ENCODE data around the gene MYO5B. TPM values are rescaled to one million over a fixed set of nuclear protein-coding genes. Genes with fewer than 3 reads are reported as not detected.

MYO5B gene
- total and polyA plus RNA-seq, 2 of the 4 experiments (the other 2 are of a cell fraction): 0.24 to 0.54 TPM

DNA sequence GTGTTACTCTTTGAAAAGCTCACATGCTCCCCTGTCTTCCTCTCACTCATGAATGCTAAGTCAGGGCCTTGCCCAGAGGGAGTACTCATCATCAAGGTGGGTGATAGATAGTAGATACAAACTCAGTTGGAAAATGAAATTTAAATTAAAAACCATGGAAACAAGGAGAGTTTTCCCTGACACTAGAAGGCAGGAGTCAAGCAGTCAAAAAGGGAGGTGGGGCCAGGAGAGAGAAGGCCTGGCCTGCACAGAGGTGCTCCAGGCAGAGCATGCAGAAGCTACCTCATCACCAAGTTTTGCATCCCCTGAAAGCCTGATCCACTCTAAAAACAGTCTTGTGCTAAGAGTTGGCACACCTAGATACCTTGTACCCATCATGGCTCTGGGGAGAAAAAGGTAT, 143.7 kb downstream of the MYO5B start:
- Histone ChIP-seq H3K4me1 (ENCODE audit: control insufficient read depth, insufficient read depth, low read length) (no peaks in the 10 kb centered on the region), H4K8ac (ENCODE audit: low read depth in 2 of 2, low read length in 2 of 2) (no peak overlapping the region), H3K79me1 (ENCODE audit: low read depth in 1 of 2, low read length in 2 of 2) (no peaks in the 10 kb centered on the region), H3K4ac (ENCODE audit: low read depth, low read length) (no peak overlapping the region), H2BK120ac (ENCODE audit: low read depth, low read length) (no peak overlapping the region), H4K20me1 (ENCODE audit: insufficient read depth, low read length) (no peaks in the 10 kb centered on the region), H3K4me2 (ENCODE audit: low read depth, low read length) (no peak overlapping the region), H3K9ac (ENCODE audit: low read depth, low read length) (no peak overlapping the region), H3K4me3 (ENCODE audit: insufficient read depth, low read depth, low read length) (no peak overlapping the region), H3K9me1 (ENCODE audit: insufficient read depth, low read length) (no peaks in the 10 kb centered on the region), H2BK15ac (ENCODE audit: low read depth, low read length) (no peak overlapping the region), H2BK5ac (ENCODE audit: low read depth, low read length, poor library complexity, severe bottlenecking) (no peak overlapping the region), H3K27me3 (ENCODE audit: control insufficient read depth, insufficient read depth, low read length) (no peaks in the 10 kb centered on the region), H4K5ac (ENCODE audit: low read depth, low read length) (no peak overlapping the region), H2BK20ac (ENCODE audit: low read depth, low read length) (no peak overlapping the region), H3K56ac (ENCODE audit: extremely low read depth, insufficient read depth, low read length) (no peak overlapping the region), H2AFZ (replicated peaks; ENCODE audit: low read length, poor library complexity) (no peak overlapping the region), H4K91ac (ENCODE audit: insufficient read depth, low read depth, low read length) (no peak overlapping the region), H3K27ac (ENCODE audit: insufficient read depth, low read length) (no peak overlapping the region), H2AK9ac (replicated peaks; ENCODE audit: low read depth, low read length, poor library complexity) (no peak overlapping the region), H3K36me3 (ENCODE audit: control insufficient read depth, insufficient read depth, low read length) (no peaks in the 10 kb centered on the region), H3K18ac (ENCODE audit: low read depth, low read length) (no peak overlapping the region), H2AK5ac (ENCODE audit: low read depth, low read length) (no peak overlapping the region), H3K9me3 (ENCODE audit: control insufficient read depth, insufficient read depth, low read length) (no peaks in the 10 kb centered on the region), H3K23ac (ENCODE audit: low read depth, low read length) (no peak overlapping the region), H3K14ac (replicated peaks; ENCODE audit: low read depth, low read length) (no peak overlapping the region)
- CTCF ChIA-PET: no interaction called here
- in situ Hi-C loops (cut with MboI; ENCODE audit: low sequenced_read_pairs): no loop called here
- ATAC-seq (ENCODE audit: low read depth) (no peak), DNase-seq (no peak)
- BruUV-seq (replicated peaks): no TSS peak
- dilution Hi-C loops (cut with HindIII; ENCODE audit: low sequenced_read_pairs, unreplicated experiment): no loop called here
- POLR2A ChIA-PET (ENCODE audit: unreplicated experiment): no interaction called here
- TF ChIP-seq USF2 (IDR thresholded peaks at IDR 0.05; ENCODE audit: low read depth, low read length): no peak
- intact Hi-C loops (cut with micrococcal nuclease): loop anchor here (10.0 kb wide), 1 partner anchor 56 kb away; no protein-coding TSS in a partner anchor

Measured in IMR-90 (cell line).